ENCODE data around the gene SLC16A8. TPM values are rescaled to one million over a fixed set of nuclear protein-coding genes. Genes with fewer than 3 reads are reported as not detected.

Gene SLC16A8
- total RNA-seq, 2 donors from 2014 or later: not detected

Other genes starting within 250 kb of the SLC16A8 start
- gene ANKRD54, start 239.8 kb downstream of the SLC16A8 start, total RNA-seq: 10 to 100 TPM; 21.3 to 24.4 TPM
- 100 to 1,000 TPM; 517 to 546 TPM for gene EIF3L, start 234.8 kb downstream of the SLC16A8 start, total RNA-seq
- gene MICALL1, start 177.9 kb downstream of the SLC16A8 start, total RNA-seq: 10 to 100 TPM; 19.2 to 21.9 TPM
- not detected for gene C22orf23, start 130.6 kb downstream of the SLC16A8 start, total RNA-seq
- gene POLR2F, start 130.5 kb downstream of the SLC16A8 start, total RNA-seq: 10 to 100 TPM; 25.9 to 27.7 TPM
- not detected for gene SOX10, start 99.6 kb downstream of the SLC16A8 start, total RNA-seq
- gene PICK1, start 26.8 kb downstream of the SLC16A8 start, total RNA-seq: 10 to 100 TPM; 24.5 to 25.4 TPM
- 1 to 10 TPM in 1 of 2 donors, under 1 TPM in 1; 0.86 to 1.3 TPM for gene BAIAP2L2, start 26.5 kb upstream of the SLC16A8 start, total RNA-seq
- gene PLA2G6, start 97.6 kb upstream of the SLC16A8 start, total RNA-seq: 10 to 100 TPM; 72.2 to 91.4 TPM
- gene MAFF, start 117.8 kb upstream of the SLC16A8 start, total RNA-seq: 10 to 100 TPM; 44.4 to 80.2 TPM
- gene TMEM184B, start 188.8 kb upstream of the SLC16A8 start, total RNA-seq: 10 to 100 TPM; 53.3 TPM
- gene CSNK1E, start 233.2 kb upstream of the SLC16A8 start, total RNA-seq: 100 to 1,000 TPM; 157 to 174 TPM